ENCODE results near the gene GALNS.

GRCh38 chr16:88870608-88871348, 14.0 kb upstream of the GALNS start:
- no peak for TF ChIP-seq SUZ12 (IDR thresholded peaks at IDR 0.05; ENCODE audit: extremely low read depth, insufficient read depth, insufficient read length)
- TF ChIP-seq ZNF274 (IDR thresholded peaks at IDR 0.05; ENCODE audit: low read depth, low read length), result no peak
- no peak for TF ChIP-seq YY1 (IDR thresholded peaks at IDR 0.05; ENCODE audit: insufficient read depth, insufficient read length)

Measured in NT2/D1 (cell line).